ENCODE measurements around the gene LRPPRC.

GRCh38 chr2:43906448-43907109, 89.2 kb downstream of the LRPPRC start:
- TF ChIP-seq, protein P1, sequence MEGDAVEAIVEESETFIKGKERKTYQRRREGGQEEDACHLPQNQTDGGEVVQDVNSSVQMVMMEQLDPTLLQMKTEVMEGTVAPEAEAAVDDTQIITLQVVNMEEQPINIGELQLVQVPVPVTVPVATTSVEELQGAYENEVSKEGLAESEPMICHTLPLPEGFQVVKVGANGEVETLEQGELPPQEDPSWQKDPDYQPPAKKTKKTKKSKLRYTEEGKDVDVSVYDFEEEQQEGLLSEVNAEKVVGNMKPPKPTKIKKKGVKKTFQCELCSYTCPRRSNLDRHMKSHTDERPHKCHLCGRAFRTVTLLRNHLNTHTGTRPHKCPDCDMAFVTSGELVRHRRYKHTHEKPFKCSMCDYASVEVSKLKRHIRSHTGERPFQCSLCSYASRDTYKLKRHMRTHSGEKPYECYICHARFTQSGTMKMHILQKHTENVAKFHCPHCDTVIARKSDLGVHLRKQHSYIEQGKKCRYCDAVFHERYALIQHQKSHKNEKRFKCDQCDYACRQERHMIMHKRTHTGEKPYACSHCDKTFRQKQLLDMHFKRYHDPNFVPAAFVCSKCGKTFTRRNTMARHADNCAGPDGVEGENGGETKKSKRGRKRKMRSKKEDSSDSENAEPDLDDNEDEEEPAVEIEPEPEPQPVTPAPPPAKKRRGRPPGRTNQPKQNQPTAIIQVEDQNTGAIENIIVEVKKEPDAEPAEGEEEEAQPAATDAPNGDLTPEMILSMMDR (IDR thresholded peaks at IDR 0.05; ENCODE audit: low read length), result no peak
- no peak for TF ChIP-seq EZH2 (IDR thresholded peaks at IDR 0.05; ENCODE audit: borderline replicate concordance, low read length)

All from OCI-LY1 (cell line).